HCT116 (cell line): ENCODE data around the gene PACRG. TPM values are rescaled to one million over a fixed set of nuclear protein-coding genes. Genes with fewer than 3 reads are reported as not detected.

Experiments used
- ATAC-seq: fragments of 200-7000 bp; cut with Tn5 transposase; 2 replicates; pipeline ENCODE4 v1.9.1; 2020; ENCODE audit warnings: mild to moderate bottlenecking, moderate library complexity
- BruUV-seq: library from RNA; stranded (reverse); fragments of 400-500 nt; replicated peaks from 2 replicates; lab custom pipeline; 2021; lab: Mats Ljungman, UMichigan
- CTCF ChIA-PET: fragments of 300-600 bp; sonication (Branson Sonifier 250); formaldehyde crosslinking; loops from one replicate; lab custom pipeline; 2021; ENCODE audit warnings: antibody characterized with exemption; lab: Charles Lee
- POLR2A ChIA-PET: fragments of 300-600, 350-600 bp; sonication (Branson Sonifier 250); formaldehyde crosslinking; loops from one replicate; lab custom pipeline; 2021; ENCODE audit warnings: antibody characterized with exemption; lab: Charles Lee
- RAD21 ChIA-PET, 2 experiments: fragments of 300-600 bp; sonication (Branson Sonifier 250); formaldehyde crosslinking; loops; one replicate each; lab custom pipeline; 2023; ENCODE audit warnings: low total read pairs in 2 of 2; ENCODE audit not compliant: uncharacterized antibody in 2 of 2, unreplicated experiment in 2 of 2, low non-redundant PET in 1 of 2; lab: Charles Lee
- DNase-seq: peaks from one replicate; pipeline ENCODE4 v3.0.0-alpha.2; 2010; ENCODE audit warnings: low read depth, low spot score
- H2AFZ ChIP-seq: fragments of 200-600 bp; shearing (Covaris generic), sonication (generic); 2 replicates; pipeline ENCODE4 v1.6.1; 2017; ENCODE audit warnings: low read depth, mixed run types, mixed read lengths, antibody characterized with exemption, low read length; ENCODE audit not compliant: poor library complexity, severe bottlenecking
- H3K27ac ChIP-seq: 2 replicates; pipeline ENCODE4 v1.5.1; 2012; ENCODE audit warnings: low read depth, low read length
- H3K27me3 ChIP-seq: fragments of 200-600 bp; sonication (generic); 2 replicates; pipeline ENCODE4 v1.6.1; 2016; ENCODE audit warnings: mixed run types, low read length, mixed read lengths; ENCODE audit not compliant: insufficient read depth
- H3K36me3 ChIP-seq, 2 experiments: fragments of 200-500 bp in 1 of 2; fragments of 200-600 bp in 1 of 2; sonication (Bioruptor generic) in 1 of 2; sonication (generic) in 1 of 2; 2 replicates each; pipeline versions ENCODE4 v1.5.1 to v1.6.1; 2014 to 2016; ENCODE audit warnings: low read length in 2 of 2, inconsistent platforms in 1 of 2, mixed read lengths in 1 of 2, mixed run types in 1 of 2; ENCODE audit not compliant: insufficient read depth in 2 of 2, control insufficient read depth in 1 of 2
- H3K4me1 ChIP-seq, 2 experiments: fragments of 200-600 bp in 1 of 2; sonication (generic) in 1 of 2; 2 replicates each; pipeline versions ENCODE4 v1.5.1 to v1.6.1; 2012 to 2017; ENCODE audit warnings: low read length in 2 of 2, inconsistent platforms in 1 of 2, mild to moderate bottlenecking in 1 of 2, mixed read lengths in 1 of 2, mixed run types in 1 of 2, moderate library complexity in 1 of 2; ENCODE audit not compliant: insufficient read depth in 2 of 2, control insufficient read depth in 1 of 2
- H3K4me2 ChIP-seq: fragments of 200-600 bp; sonication (generic); 2 replicates; pipeline ENCODE4 v1.6.1; 2017; ENCODE audit warnings: mixed run types, low read length, mixed read lengths
- H3K4me3 ChIP-seq, 2 experiments: fragments of 200-600 bp in 1 of 2; sonication (generic) in 1 of 2; replicated peaks in 1 of 2; 2 replicates each; pipeline ENCODE4 v1.5.1; 2011 to 2016; ENCODE audit warnings: low read length in 2 of 2, control low read depth in 1 of 2, low read depth in 1 of 2, mild to moderate bottlenecking in 1 of 2, mixed read lengths in 1 of 2, mixed run types in 1 of 2
- H3K79me2 ChIP-seq: fragments of 200-600 bp; sonication (generic); 2 replicates; pipeline ENCODE4 v1.6.1; 2017; ENCODE audit warnings: mild to moderate bottlenecking, mixed run types, low read length, moderate library complexity, mixed read lengths; ENCODE audit not compliant: insufficient read depth
- H3K9ac ChIP-seq: fragments of 200-600 bp; sonication (generic); 2 replicates; pipeline ENCODE4 v1.6.1; 2016; ENCODE audit warnings: low read length, mixed read lengths
- H3K9me2 ChIP-seq: fragments of 200-600 bp; sonication (generic), shearing (Covaris generic); 2 replicates; pipeline ENCODE4 v1.6.1; 2017; ENCODE audit warnings: mixed run types, mild to moderate bottlenecking, moderate library complexity; ENCODE audit not compliant: insufficient read depth
- H3K9me3 ChIP-seq, 2 experiments: fragments of 200-500 bp in 1 of 2; fragments of 200-600 bp in 1 of 2; sonication (Bioruptor generic) in 1 of 2; sonication (generic) in 1 of 2; 2 replicates each; pipeline ENCODE4 v1.6.1; 2014 to 2017; ENCODE audit warnings: low read length in 2 of 2, mixed read lengths in 2 of 2, inconsistent platforms in 1 of 2, low read depth in 1 of 2, mild to moderate bottlenecking in 1 of 2, mixed run types in 1 of 2, moderate library complexity in 1 of 2; ENCODE audit not compliant: control insufficient read depth in 1 of 2, insufficient read depth in 1 of 2
- H4K20me1 ChIP-seq: fragments of 200-600 bp; sonication (generic), shearing (Covaris generic); 2 replicates; pipeline ENCODE4 v1.6.1; 2017; ENCODE audit warnings: mixed run types, mild to moderate bottlenecking, moderate library complexity; ENCODE audit not compliant: insufficient read depth
- ATF3 ChIP-seq: IDR thresholded peaks from 2 replicates; pipeline ENCODE4 v1.6.1; 2012
- CBX3 ChIP-seq: IDR thresholded peaks from 2 replicates; pipeline ENCODE4 v1.6.1; 2012; ENCODE audit warnings: low read depth
- CEBPB ChIP-seq: IDR thresholded peaks from 2 replicates; pipeline ENCODE4 v1.6.1; 2012; ENCODE audit warnings: low read depth
- EGR1 ChIP-seq: IDR thresholded peaks from 2 replicates; pipeline ENCODE4 v1.6.1; 2012; ENCODE audit warnings: low read depth
- EZH2 ChIP-seq: fragments of 200-600 bp; sonication (generic); IDR thresholded peaks from 2 replicates; pipeline ENCODE4 v1.6.1; 2017; ENCODE audit warnings: antibody characterized with exemption, mixed run types
- EZH2phosphoT487 ChIP-seq: fragments of 200-600 bp; IDR thresholded peaks from 2 replicates; pipeline ENCODE4 v1.6.1; 2018; ENCODE audit warnings: antibody characterized with exemption, borderline replicate concordance
- MAX ChIP-seq: IDR thresholded peaks from 2 replicates; pipeline ENCODE4 v1.6.1; 2012
- POLR2A ChIP-seq: IDR thresholded peaks from 2 replicates; pipeline ENCODE4 v1.7.0; 2011; ENCODE audit warnings: borderline replicate concordance; ENCODE audit not compliant: insufficient read depth, insufficient read length; ENCODE audit errors: extremely low read depth
- POLR2AphosphoS5 ChIP-seq: IDR thresholded peaks from 2 replicates; pipeline ENCODE4 v1.6.1; 2011; ENCODE audit warnings: mild to moderate bottlenecking, low read depth, low read length, moderate library complexity
- RAD21 ChIP-seq: IDR thresholded peaks from 2 replicates; pipeline ENCODE4 v1.6.1; 2012; ENCODE audit warnings: low read depth, mild to moderate bottlenecking
- REST ChIP-seq: IDR thresholded peaks from 2 replicates; pipeline ENCODE4 v1.6.1; 2012; ENCODE audit warnings: low read depth
- SIN3A ChIP-seq: IDR thresholded peaks from 2 replicates; pipeline ENCODE4 v1.6.1; 2012; ENCODE audit warnings: low read depth
- SP1 ChIP-seq: IDR thresholded peaks from 2 replicates; pipeline ENCODE4 v1.6.1; 2012; ENCODE audit warnings: low read depth
- SRF ChIP-seq: IDR thresholded peaks from 2 replicates; pipeline ENCODE4 v1.6.1; 2012; ENCODE audit warnings: low read depth
- TCF7L2 ChIP-seq: IDR thresholded peaks from 2 replicates; pipeline ENCODE4 v1.7.0; 2011; ENCODE audit warnings: borderline replicate concordance, inconsistent platforms; ENCODE audit not compliant: insufficient read depth, insufficient read length; ENCODE audit errors: extremely low read depth
- YY1 ChIP-seq: IDR thresholded peaks from 2 replicates; pipeline ENCODE4 v1.6.1; 2011; ENCODE audit warnings: low read length, low read depth, moderate library complexity, mild to moderate bottlenecking; ENCODE audit not compliant: insufficient replicate concordance; ENCODE audit errors: extremely low read depth
- ZBTB33 ChIP-seq: IDR thresholded peaks from 2 replicates; pipeline ENCODE4 v1.6.1; 2011; ENCODE audit warnings: mild to moderate bottlenecking, low read length, moderate library complexity; ENCODE audit not compliant: insufficient replicate concordance; ENCODE audit errors: extremely low read depth
- ZFX ChIP-seq: fragments of 450-650 bp; IDR thresholded peaks from 2 replicates; pipeline ENCODE4 v1.6.1; 2017
- ZNF274 ChIP-seq: fragments of 200-500 bp; sonication (Bioruptor generic); IDR thresholded peaks from 2 replicates; pipeline ENCODE4 v1.6.1; 2014; ENCODE audit warnings: mild to moderate bottlenecking, low read depth, low read length, inconsistent platforms
- intact Hi-C: fragments of 100-400 bp; cut with micrococcal nuclease; formaldehyde crosslinking; loops from 2 replicates; pipeline ENCODE4 v1.10.0; 2022
- total RNA-seq: library from RNA; stranded (reverse); gene quantifications from one replicate; pipeline ENCODE4 v1.2.1, GENCODE V29; 2021; ENCODE audit not compliant: unreplicated experiment

Gene PACRG
- total RNA-seq, 1 experiment from 2014 or later = 0.71 TPM

GRCh38 chr6:163099621-163100171 is 371.9 kb downstream of the PACRG start:
- no peaks in the 10 kb centered on the region for H3K36me3 ChIP-seq
- ChIA-PET POLR2A (no interaction called here), RAD21 (no interaction called here), CTCF (no interaction called here)
- no peaks in the 10 kb centered on the region for H4K20me1 ChIP-seq
- H3K4me1 ChIP-seq = no peaks in the 10 kb centered on the region
- H3K79me2 ChIP-seq = no peaks in the 10 kb centered on the region
- H3K4me3 ChIP-seq = no peak overlapping the region
- H3K27me3 ChIP-seq = no peaks in the 10 kb centered on the region
- no peak overlapping the region for H3K4me2 ChIP-seq
- intact Hi-C loops = no loop called here
- no peak for TF ChIP-seq REST
- TF ChIP-seq SRF = no peak
- no peak for TF ChIP-seq SIN3A
- TF ChIP-seq CEBPB = no peak
- TF ChIP-seq YY1 = no peak
- TF ChIP-seq POLR2AphosphoS5 = no peak
- no peak for TF ChIP-seq ZNF274
- no peak for TF ChIP-seq ATF3
- TF ChIP-seq EZH2 = no peak
- no peak for TF ChIP-seq CBX3
- no peak for TF ChIP-seq EGR1
- no peak for TF ChIP-seq TCF7L2
- no peak for TF ChIP-seq ZBTB33
- no peak for TF ChIP-seq SP1
- no peak for TF ChIP-seq EZH2phosphoT487
- no peak for TF ChIP-seq MAX
- no peak for TF ChIP-seq RAD21
- TF ChIP-seq ZFX = no peak
- TF ChIP-seq POLR2A = no peak
- H2AFZ ChIP-seq = no peak overlapping the region
- no TSS peak for BruUV-seq
- no peak overlapping the region for H3K9ac ChIP-seq
- ATAC-seq (no peak), DNase-seq (no peak)
- H3K9me3 ChIP-seq = no peaks in the 10 kb centered on the region
- no peak overlapping the region for H3K27ac ChIP-seq
- H3K9me2 ChIP-seq = no peaks in the 10 kb centered on the region
